ENCODE data around the gene ABCD1.

DNA sequence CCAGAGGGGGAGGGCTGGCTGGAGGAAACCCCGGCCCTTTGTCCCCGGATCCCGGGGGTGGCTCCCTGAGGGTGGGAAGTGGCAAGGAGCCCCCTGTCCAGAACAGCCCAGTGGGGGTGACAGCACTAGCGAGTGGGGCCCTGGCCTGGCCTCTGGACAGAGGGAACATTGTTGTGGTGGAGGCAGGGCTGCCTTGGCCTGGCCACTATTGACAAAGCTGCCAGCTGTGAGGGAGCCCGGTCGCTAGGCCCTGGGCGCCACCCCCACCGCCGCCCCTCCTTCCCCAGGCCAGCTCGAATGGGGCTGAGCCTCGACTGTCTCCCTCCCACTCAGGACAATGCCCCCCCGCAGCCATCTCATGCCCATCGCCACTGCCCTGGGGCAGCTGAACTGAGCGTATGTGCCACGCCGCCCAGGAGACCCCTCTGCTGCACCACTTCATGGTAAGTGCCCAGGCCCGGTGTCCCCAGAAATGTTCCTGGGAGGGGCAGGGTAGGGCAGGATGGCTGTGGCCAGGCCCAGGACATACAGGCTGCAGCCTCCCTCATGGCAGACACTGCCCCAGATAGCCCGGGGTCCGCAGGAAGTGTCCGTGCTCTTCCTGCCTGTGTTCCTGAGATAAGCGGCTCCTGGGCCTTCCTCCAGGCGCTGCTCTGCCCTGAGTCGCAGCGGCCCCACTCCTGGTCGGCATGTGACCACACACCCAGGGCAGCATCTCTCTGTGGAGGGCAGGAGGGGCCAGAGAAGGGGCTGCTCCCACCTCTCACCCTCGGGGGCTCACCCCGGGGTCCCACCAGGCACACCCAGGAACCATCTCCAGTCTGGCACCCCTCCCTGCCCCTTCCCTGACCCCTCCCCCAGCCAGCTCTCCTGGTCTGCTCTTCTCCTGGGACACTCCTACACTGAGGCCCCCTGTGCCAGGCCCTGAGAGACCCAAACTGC lies 40.8 kb downstream of the ABCD1 start:
- TF ChIP-seq, protein P1, sequence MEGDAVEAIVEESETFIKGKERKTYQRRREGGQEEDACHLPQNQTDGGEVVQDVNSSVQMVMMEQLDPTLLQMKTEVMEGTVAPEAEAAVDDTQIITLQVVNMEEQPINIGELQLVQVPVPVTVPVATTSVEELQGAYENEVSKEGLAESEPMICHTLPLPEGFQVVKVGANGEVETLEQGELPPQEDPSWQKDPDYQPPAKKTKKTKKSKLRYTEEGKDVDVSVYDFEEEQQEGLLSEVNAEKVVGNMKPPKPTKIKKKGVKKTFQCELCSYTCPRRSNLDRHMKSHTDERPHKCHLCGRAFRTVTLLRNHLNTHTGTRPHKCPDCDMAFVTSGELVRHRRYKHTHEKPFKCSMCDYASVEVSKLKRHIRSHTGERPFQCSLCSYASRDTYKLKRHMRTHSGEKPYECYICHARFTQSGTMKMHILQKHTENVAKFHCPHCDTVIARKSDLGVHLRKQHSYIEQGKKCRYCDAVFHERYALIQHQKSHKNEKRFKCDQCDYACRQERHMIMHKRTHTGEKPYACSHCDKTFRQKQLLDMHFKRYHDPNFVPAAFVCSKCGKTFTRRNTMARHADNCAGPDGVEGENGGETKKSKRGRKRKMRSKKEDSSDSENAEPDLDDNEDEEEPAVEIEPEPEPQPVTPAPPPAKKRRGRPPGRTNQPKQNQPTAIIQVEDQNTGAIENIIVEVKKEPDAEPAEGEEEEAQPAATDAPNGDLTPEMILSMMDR (IDR thresholded peaks at IDR 0.05; ENCODE audit: poor library complexity, severe bottlenecking) = no peak
- no peak for TF ChIP-seq EP300 (conservative IDR thresholded peaks at IDR 0.05; ENCODE audit: poor library complexity, severe bottlenecking)

Data from neural cell (in vitro differentiated cells).